Lower leg skin (tissue), 4 donors: ENCODE data around the gene GTF3C6. TPM values are rescaled to one million over a fixed set of nuclear protein-coding genes. Genes with fewer than 3 reads are reported as not detected.

ENCODE experiments used
- DNase-seq, 2 donors: peaks; one replicate each; pipeline ENCODE4 v3.0.0-alpha.2; 2019; ENCODE audit warnings: low spot score in 2 of 2
- H3K4me3 ChIP-seq: fragments of 200-600 bp; sonication (generic); 2 replicates; pipeline ENCODE4 v1.5.1; 2017; ENCODE audit warnings: mild to moderate bottlenecking, low read depth; ENCODE audit not compliant: poor library complexity, severe bottlenecking
- POLR2A ChIP-seq, 2 donors: fragments of 450-650 bp; IDR thresholded peaks; one replicate each; pipeline ENCODE4 v1.6.1; 2016 to 2017; ENCODE audit warnings: antibody characterized with exemption in 2 of 2, mild to moderate bottlenecking in 1 of 2, moderate library complexity in 1 of 2
- WGBS, 2 donors: methylation state at CpG; one replicate each; pipeline ENCODE4 v1.1.5; 2018; 5-methylcytosine and 5-hydroxymethylcytosine counted together
- intact Hi-C: fragments of 100-400 bp; cut with DNase I; formaldehyde crosslinking; loops from one replicate; pipeline ENCODE4 v1.15.0; 2023; ENCODE audit warnings: low total_unique reads
- total RNA-seq, 4 donors: library from RNA; depleted of rRNA; stranded (reverse); fragments of >200 nt; gene quantifications; one replicate each; pipeline ENCODE4 v1.1.0, GENCODE V29; 2016
- TF ChIP-seq, protein P1 (sequence below), 3 donors: fragments of 450-650 bp; IDR thresholded peaks; one replicate each; pipeline ENCODE4 v1.5.1; 2016; ENCODE audit warnings: antibody characterized with exemption in 3 of 3, mild to moderate bottlenecking in 3 of 3, moderate library complexity in 2 of 3

GTF3C6 gene
- total RNA-seq, 4 donors from 2014 or later, result 15.5 to 22.1 (median 18.3) TPM

GRCh38 chr6:110938171-110938570 is 20.3 kb upstream of the GTF3C6 start:
- intact Hi-C loops, result no loop called here
- TF ChIP-seq POLR2A (IDR thresholded peaks at IDR 0.05), result no peak
- TF ChIP-seq, protein P1, sequence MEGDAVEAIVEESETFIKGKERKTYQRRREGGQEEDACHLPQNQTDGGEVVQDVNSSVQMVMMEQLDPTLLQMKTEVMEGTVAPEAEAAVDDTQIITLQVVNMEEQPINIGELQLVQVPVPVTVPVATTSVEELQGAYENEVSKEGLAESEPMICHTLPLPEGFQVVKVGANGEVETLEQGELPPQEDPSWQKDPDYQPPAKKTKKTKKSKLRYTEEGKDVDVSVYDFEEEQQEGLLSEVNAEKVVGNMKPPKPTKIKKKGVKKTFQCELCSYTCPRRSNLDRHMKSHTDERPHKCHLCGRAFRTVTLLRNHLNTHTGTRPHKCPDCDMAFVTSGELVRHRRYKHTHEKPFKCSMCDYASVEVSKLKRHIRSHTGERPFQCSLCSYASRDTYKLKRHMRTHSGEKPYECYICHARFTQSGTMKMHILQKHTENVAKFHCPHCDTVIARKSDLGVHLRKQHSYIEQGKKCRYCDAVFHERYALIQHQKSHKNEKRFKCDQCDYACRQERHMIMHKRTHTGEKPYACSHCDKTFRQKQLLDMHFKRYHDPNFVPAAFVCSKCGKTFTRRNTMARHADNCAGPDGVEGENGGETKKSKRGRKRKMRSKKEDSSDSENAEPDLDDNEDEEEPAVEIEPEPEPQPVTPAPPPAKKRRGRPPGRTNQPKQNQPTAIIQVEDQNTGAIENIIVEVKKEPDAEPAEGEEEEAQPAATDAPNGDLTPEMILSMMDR (IDR thresholded peaks at IDR 0.05), result no peak
- no peak for DNase-seq
- WGBS, 2 donors, result 94 to 98% methylated on average over 6 of the region's 6 CpGs
- no peak overlapping the region for H3K4me3 ChIP-seq

DNA sequence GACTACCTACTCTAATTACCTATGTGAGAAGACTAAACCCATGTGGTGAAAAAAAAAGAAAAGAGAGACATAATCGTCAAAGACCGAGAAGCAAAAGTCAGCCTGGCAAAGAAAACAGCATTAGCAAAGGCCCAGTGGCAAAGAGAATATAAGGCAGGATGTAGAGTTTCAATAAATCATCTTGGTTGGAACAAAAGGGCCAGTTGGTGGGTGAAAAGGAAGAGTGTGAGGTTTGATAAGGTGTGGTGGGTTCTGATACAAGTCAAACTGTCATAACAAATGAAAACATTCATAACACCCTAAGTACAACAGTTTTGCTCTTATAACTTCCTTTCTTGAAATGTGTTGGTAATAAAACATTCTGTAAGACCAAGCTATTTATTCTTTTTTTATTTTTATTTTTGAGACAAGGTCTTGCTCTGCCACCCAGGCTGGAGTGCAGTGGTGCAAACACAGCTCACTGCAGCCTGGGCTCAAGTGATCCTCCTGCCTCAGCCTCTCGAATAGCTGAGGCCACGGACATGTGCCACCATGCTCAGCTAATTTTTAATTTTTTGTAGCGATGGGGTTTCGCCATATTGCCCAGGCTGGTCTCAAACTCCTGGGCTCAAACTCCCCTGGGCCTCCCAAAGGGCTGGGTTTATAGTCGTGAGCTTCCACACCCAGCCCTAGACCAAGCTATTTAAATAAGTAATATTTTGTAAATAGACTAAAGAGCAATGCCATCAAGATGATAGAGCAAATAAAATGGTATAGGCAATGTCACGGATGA is 18.9 kb upstream of the GTF3C6 start:
- WGBS, 2 donors, result 88 to 92% methylated on average over 8 of the region's 8 CpGs
- DNase-seq, result no peak
- TF ChIP-seq POLR2A (IDR thresholded peaks at IDR 0.05), result no peak
- TF ChIP-seq, protein P1 (IDR thresholded peaks at IDR 0.05), result no peak
- intact Hi-C loops, result no loop called here
- no peak overlapping the region for H3K4me3 ChIP-seq

- H3K4me3 ChIP-seq, result no peak overlapping the region
- no peak for DNase-seq
- intact Hi-C loops, result no loop called here
- TF ChIP-seq POLR2A (IDR thresholded peaks at IDR 0.05), result no peak
- TF ChIP-seq, protein P1 (IDR thresholded peaks at IDR 0.05), result no peak
- WGBS, 2 donors, result 48 to 93% methylated on average over 1 of the region's 1 CpG
These were observed 13.8 kb upstream of the GTF3C6 start for GRCh38 chr6:110944681-110945151.

DNA sequence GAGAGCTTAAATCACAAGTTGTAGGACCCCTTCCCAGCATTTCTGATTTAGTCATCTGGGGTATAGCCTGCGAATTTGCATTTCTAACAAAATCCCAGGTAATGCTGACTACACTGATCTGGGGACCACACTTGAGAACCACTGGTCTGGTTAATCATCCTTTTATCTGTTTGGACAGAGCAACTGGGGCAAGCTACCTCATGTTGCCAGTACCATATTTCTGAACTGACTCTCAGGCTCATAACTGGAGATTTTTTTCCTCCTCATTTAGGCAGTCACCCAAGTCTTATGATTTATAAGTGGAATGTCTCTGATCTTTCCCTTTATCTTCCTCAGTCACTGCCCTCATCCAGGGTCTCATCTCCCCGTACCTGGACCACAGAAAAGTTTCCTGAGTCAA is 12.0 kb upstream of the GTF3C6 start:
- intact Hi-C loops, result no loop called here
- H3K4me3 ChIP-seq, result no peak overlapping the region
- 76 to 86% methylated on average over 2 of the region's 2 CpGs for WGBS, 2 donors
- TF ChIP-seq POLR2A (IDR thresholded peaks at IDR 0.05), result no peak
- TF ChIP-seq, protein P1 (IDR thresholded peaks at IDR 0.05), result no peak
- DNase-seq, result no peak

DNA sequence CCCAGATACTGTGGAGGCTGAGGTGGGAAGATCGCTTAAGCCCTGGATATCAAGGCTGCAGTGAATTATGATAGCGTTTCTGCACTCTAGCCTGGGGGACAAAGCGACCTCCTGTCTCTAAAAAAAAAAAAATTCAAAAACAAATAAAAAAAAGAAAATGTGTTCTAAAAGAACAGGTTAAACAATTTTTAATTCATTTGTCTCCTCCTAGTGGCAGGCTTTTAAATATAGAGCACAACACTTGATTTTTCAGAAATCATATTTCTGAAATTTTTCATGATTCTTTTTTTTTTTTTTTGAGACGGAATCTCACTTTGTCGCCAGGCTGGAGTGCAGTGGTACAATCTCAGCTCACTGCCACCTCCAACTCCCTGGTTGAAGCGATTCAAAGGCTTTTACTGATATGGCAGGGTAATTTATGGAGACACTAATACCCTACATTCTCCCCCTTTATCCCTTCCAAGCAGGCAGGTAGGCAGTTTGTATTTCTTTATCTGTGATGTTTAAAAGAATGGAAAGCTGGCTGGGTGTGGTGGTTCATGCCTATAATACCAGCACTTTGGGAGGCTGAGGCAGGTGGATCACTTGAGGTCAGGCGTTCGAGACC is 8.7 kb upstream of the GTF3C6 start:
- DNase-seq, result no peak
- TF ChIP-seq POLR2A (IDR thresholded peaks at IDR 0.05), result no peak
- TF ChIP-seq, protein P1 (IDR thresholded peaks at IDR 0.05), result no peak
- H3K4me3 ChIP-seq, result no peak overlapping the region
- intact Hi-C loops, result loop anchor here (5.0 kb wide), 1 partner anchor 267 kb away; no protein-coding TSS in a partner anchor
- 30 to 34% methylated on average over 8 of the region's 8 CpGs for WGBS, 2 donors
